H4 (cell line): ENCODE data around the gene PPY. TPM values are rescaled to one million over a fixed set of nuclear protein-coding genes. Genes with fewer than 3 reads are reported as not detected.
"Not testable (repeated sequence)": the region's sequence is repeated elsewhere in the genome, so short reads cannot be mapped to it uniquely, and the experiment has no call there.

Experiments used
- DNase-seq: peaks from one replicate; pipeline ENCODE4 v3.0.0-alpha.2; 2015; ENCODE audit warnings: low spot score
- total RNA-seq: library from RNA; depleted of rRNA; stranded (reverse); fragments of >200 nt; shearing (Covaris generic); gene quantifications from 2 replicates; pipeline ENCODE4 v1.2.3, GENCODE V29; 2014

The PPY gene
- total RNA-seq, 1 experiment from 2014 or later: not detected

GRCh38 chr17:43932357-43932756, 9.9 kb downstream of the PPY start:
- no peak for DNase-seq

GRCh38 chr17:43931062-43931571, 11.2 kb downstream of the PPY start:
- no peak for DNase-seq

- no peak for DNase-seq
Observed at GRCh38 chr17:43928609-43929008, 13.7 kb downstream of the PPY start.

GRCh38 chr17:43927929-43928328, 14.3 kb downstream of the PPY start:
- not testable (repeated sequence) for DNase-seq

GRCh38 chr17:43927060-43927864, 15.0 kb downstream of the PPY start:
- DNase-seq: no peak

GRCh38 chr17:43924558-43924957, 17.7 kb downstream of the PPY start:
- no peak for DNase-seq

GRCh38 chr17:43920500-43921095, 21.7 kb downstream of the PPY start:
- DNase-seq: no peak

- no peak for DNase-seq
Observed at GRCh38 chr17:43918026-43918389, 24.3 kb downstream of the PPY start.

GRCh38 chr17:43917348-43918025, 24.8 kb downstream of the PPY start:
- DNase-seq: no peak

GRCh38 chr17:43917016-43917347, 25.3 kb downstream of the PPY start:
- DNase-seq: no peak

GRCh38 chr17:43916385-43916784, 25.9 kb downstream of the PPY start:
- no peak for DNase-seq

GRCh38 chr17:43915559-43915958, 26.7 kb downstream of the PPY start:
- no peak for DNase-seq

- no peak for DNase-seq
Observed at GRCh38 chr17:43914451-43914850, 27.8 kb downstream of the PPY start.

- no peak for DNase-seq
Observed at GRCh38 chr17:43913584-43913983, 28.7 kb downstream of the PPY start.

GRCh38 chr17:43912635-43913304, 29.5 kb downstream of the PPY start:
- DNase-seq: no peak

- no peak for DNase-seq
Observed at GRCh38 chr17:43911904-43912303, 30.4 kb downstream of the PPY start.

- no peak for DNase-seq
Observed at GRCh38 chr17:43909537-43910231, 32.6 kb downstream of the PPY start.

- DNase-seq: no peak
Observed at GRCh38 chr17:43907998-43908721, 34.1 kb downstream of the PPY start.

GRCh38 chr17:43907425-43907981, 34.8 kb downstream of the PPY start, which contains the start of gene MPP2:
Gene MPP2 (minus strand): TSS chr17:43907536. CDS start chr17:43904460, 3,076 bp downstream.
- DNase-seq: no peak

GRCh38 chr17:43906951-43907424, 35.3 kb downstream of the PPY start:
- DNase-seq: no peak
